GM19328 (cell line): Measurements from ENCODE around the gene FFAR1.
"Not testable (repeated sequence)": the region's sequence is repeated elsewhere in the genome, so short reads cannot be mapped to it uniquely, and the experiment has no call there.

Experiments used
- ATAC-seq: cut with Tn5 transposase; IDR thresholded peaks from one replicate; pipeline ENCODE4 v1.9.1; 2021; ENCODE audit warnings: mild to moderate bottlenecking, moderate library complexity; ENCODE audit not compliant: unreplicated experiment

Gene FFAR1

GRCh38 chr19:35341006-35341405 lies 6.7 kb upstream of the FFAR1 start:
- ATAC-seq = no peak

GRCh38 chr19:35341565-35342225 lies 6.0 kb upstream of the FFAR1 start:
- no peak for ATAC-seq

GRCh38 chr19:35342430-35342829 lies 5.3 kb upstream of the FFAR1 start:
- no peak for ATAC-seq

GRCh38 chr19:35344511-35345031 lies 3.1 kb upstream of the FFAR1 start:
- no peak for ATAC-seq

- no peak for ATAC-seq
These were observed 2.0 kb upstream of the FFAR1 start for GRCh38 chr19:35345671-35346111.

GRCh38 chr19:35346193-35347052 lies 1.3 kb upstream of the FFAR1 start:
- no peak for ATAC-seq

- ATAC-seq = no peak
These were observed 212 bp downstream of the FFAR1 start for GRCh38 chr19:35347930-35348298.

GRCh38 chr19:35348911-35349611 lies 1.4 kb downstream of the FFAR1 start:
- no peak for ATAC-seq

- no peak for ATAC-seq
These were observed 2.2 kb downstream of the FFAR1 start for GRCh38 chr19:35349614-35350521.

GRCh38 chr19:35350591-35350990 lies 2.9 kb downstream of the FFAR1 start:
- ATAC-seq = no peak

GRCh38 chr19:35351411-35352176 lies 3.9 kb downstream of the FFAR1 start:
- no peak for ATAC-seq

GRCh38 chr19:35352177-35352447 lies 4.4 kb downstream of the FFAR1 start:
- no peak for ATAC-seq

GRCh38 chr19:35352448-35353304 lies 5.0 kb downstream of the FFAR1 start:
- no peak for ATAC-seq

- no peak for ATAC-seq
These were observed 5.9 kb downstream of the FFAR1 start for GRCh38 chr19:35353635-35354034.

GRCh38 chr19:35354898-35355297 lies 7.2 kb downstream of the FFAR1 start:
- ATAC-seq = no peak

GRCh38 chr19:35355791-35356460 lies 8.2 kb downstream of the FFAR1 start:
- ATAC-seq = no peak

- ATAC-seq = no peak
These were observed 10.3 kb downstream of the FFAR1 start, which contains the start of gene FFAR3 for GRCh38 chr19:35357867-35358573. TSS of gene FFAR3 (plus strand) at chr19:35358460. CDS start at chr19:35358891, 431 bp downstream.

- not testable (repeated sequence) for ATAC-seq
These were observed 11.1 kb downstream of the FFAR1 start for GRCh38 chr19:35358834-35359233.
